ENCODE data around the gene MAGI1.

DNA sequence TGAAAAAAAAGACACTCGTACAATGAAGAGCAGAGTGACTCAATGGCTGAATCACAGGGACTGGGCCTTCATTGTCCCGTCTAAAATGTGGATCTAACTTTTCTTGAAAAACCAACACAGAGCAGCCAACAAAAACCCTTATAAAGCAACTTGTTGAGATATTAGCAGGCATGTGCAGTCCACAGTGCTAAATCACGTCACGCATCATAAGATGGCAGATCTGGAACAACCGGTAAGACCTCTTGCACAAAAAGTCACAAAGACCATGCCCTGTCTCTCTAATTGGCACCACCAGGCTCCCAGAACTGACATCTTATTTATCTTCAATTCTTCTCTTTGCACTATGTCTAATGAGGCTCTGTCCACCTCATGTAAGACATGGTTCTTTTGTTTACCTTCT is 177.0 kb downstream of the MAGI1 start:
- TF ChIP-seq, protein P1, sequence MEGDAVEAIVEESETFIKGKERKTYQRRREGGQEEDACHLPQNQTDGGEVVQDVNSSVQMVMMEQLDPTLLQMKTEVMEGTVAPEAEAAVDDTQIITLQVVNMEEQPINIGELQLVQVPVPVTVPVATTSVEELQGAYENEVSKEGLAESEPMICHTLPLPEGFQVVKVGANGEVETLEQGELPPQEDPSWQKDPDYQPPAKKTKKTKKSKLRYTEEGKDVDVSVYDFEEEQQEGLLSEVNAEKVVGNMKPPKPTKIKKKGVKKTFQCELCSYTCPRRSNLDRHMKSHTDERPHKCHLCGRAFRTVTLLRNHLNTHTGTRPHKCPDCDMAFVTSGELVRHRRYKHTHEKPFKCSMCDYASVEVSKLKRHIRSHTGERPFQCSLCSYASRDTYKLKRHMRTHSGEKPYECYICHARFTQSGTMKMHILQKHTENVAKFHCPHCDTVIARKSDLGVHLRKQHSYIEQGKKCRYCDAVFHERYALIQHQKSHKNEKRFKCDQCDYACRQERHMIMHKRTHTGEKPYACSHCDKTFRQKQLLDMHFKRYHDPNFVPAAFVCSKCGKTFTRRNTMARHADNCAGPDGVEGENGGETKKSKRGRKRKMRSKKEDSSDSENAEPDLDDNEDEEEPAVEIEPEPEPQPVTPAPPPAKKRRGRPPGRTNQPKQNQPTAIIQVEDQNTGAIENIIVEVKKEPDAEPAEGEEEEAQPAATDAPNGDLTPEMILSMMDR (IDR thresholded peaks at IDR 0.05 in 8 of 11, conservative IDR thresholded peaks at IDR 0.05 in 3 of 11), result no peak
- TF ChIP-seq POLR2A (IDR thresholded peaks at IDR 0.05) (no peak), POLR2AphosphoS5 (IDR thresholded peaks at IDR 0.05) (no peak)
